NCI-H1048 (cell line): Measurements from ENCODE around the gene ZNF827.

Experiments
- DNase-seq: peaks from one replicate; lab custom pipeline; 2025; lab: John Stamatoyannopoulos, UW

ZNF827 gene

GRCh38 chr4:145828802-145829485 is 109.7 kb downstream of the ZNF827 start:
- no peak for DNase-seq

- no peak for DNase-seq
Measured at GRCh38 chr4:145827885-145828284, 110.7 kb downstream of the ZNF827 start.

GRCh38 chr4:145825255-145825654 is 113.4 kb downstream of the ZNF827 start:
- DNase-seq = no peak

- no peak for DNase-seq
Measured at GRCh38 chr4:145824463-145824862, 114.2 kb downstream of the ZNF827 start.

GRCh38 chr4:145823743-145824142 is 114.9 kb downstream of the ZNF827 start:
- DNase-seq = no peak

GRCh38 chr4:145822581-145822980 is 116.0 kb downstream of the ZNF827 start:
- no peak for DNase-seq

- DNase-seq = no peak
Measured at GRCh38 chr4:145822181-145822580, 116.4 kb downstream of the ZNF827 start.

- no peak for DNase-seq
Measured at GRCh38 chr4:145821766-145822165, 116.9 kb downstream of the ZNF827 start.

- DNase-seq = no peak
Measured at GRCh38 chr4:145820407-145820806, 118.2 kb downstream of the ZNF827 start.

GRCh38 chr4:145819853-145820181 is 118.8 kb downstream of the ZNF827 start:
- no peak for DNase-seq

- DNase-seq = no peak
Measured at GRCh38 chr4:145819101-145819852, 119.3 kb downstream of the ZNF827 start.

GRCh38 chr4:145818011-145818410 is 120.6 kb downstream of the ZNF827 start:
- no peak for DNase-seq

GRCh38 chr4:145816091-145816490 is 122.5 kb downstream of the ZNF827 start:
- DNase-seq = no peak

GRCh38 chr4:145815626-145816025 is 123.0 kb downstream of the ZNF827 start:
- no peak for DNase-seq

GRCh38 chr4:145815027-145815612 is 123.5 kb downstream of the ZNF827 start:
- no peak for DNase-seq

- no peak for DNase-seq
Measured at GRCh38 chr4:145814246-145814645, 124.4 kb downstream of the ZNF827 start.

- no peak for DNase-seq
Measured at GRCh38 chr4:145812919-145813318, 125.7 kb downstream of the ZNF827 start.

- DNase-seq = no peak
Measured at GRCh38 chr4:145808848-145809512, 129.6 kb downstream of the ZNF827 start.

GRCh38 chr4:145808021-145808650 is 130.5 kb downstream of the ZNF827 start:
- DNase-seq = no peak

GRCh38 chr4:145805490-145805889 is 133.1 kb downstream of the ZNF827 start:
- DNase-seq = no peak

GRCh38 chr4:145804116-145804515 is 134.5 kb downstream of the ZNF827 start:
- no peak for DNase-seq

GRCh38 chr4:145799223-145799622 is 139.4 kb downstream of the ZNF827 start:
- no peak for DNase-seq
